Lower lobe of right lung (tissue), 2 donors: ENCODE data around the gene FADS1. TPM values are rescaled to one million over a fixed set of nuclear protein-coding genes. Genes with fewer than 3 reads are reported as not detected.

Experiments
- ATAC-seq, 2 donors: fragments of 200-7000 bp; cut with Tn5 transposase; one replicate each; pipeline ENCODE4 v1.9.1; 2020 to 2022; ENCODE audit warnings: mild to moderate bottlenecking in 2 of 2, moderate library complexity in 2 of 2
- DNase-seq: peaks from one replicate; pipeline ENCODE4 v3.0.0-alpha.2; 2020
- H3K27ac ChIP-seq: fragments of 200-600 bp; one replicate; pipeline ENCODE4 v1.8.0; 2022
- H3K27me3 ChIP-seq: fragments of 200-600 bp; one replicate; pipeline ENCODE4 v1.8.0; 2022; ENCODE audit warnings: low read depth
- H3K36me3 ChIP-seq: fragments of 200-600 bp; one replicate; pipeline ENCODE4 v1.8.0; 2022; ENCODE audit warnings: mild to moderate bottlenecking
- H3K4me1 ChIP-seq: fragments of 200-600 bp; one replicate; pipeline ENCODE4 v1.8.0; 2022
- H3K4me3 ChIP-seq: fragments of 200-600 bp; one replicate; pipeline ENCODE4 v1.8.0; 2022; ENCODE audit warnings: mild to moderate bottlenecking
- H3K9me3 ChIP-seq: fragments of 200-600 bp; one replicate; pipeline ENCODE4 v1.8.0; 2022
- CTCF ChIP-seq: fragments of 200-600 bp; IDR thresholded peaks from one replicate; pipeline ENCODE4 v1.8.0; 2022; ENCODE audit warnings: antibody characterized with exemption, mild to moderate bottlenecking
- intact Hi-C: fragments of 100-400 bp; cut with DNase I; formaldehyde crosslinking; loops from one replicate; pipeline ENCODE4 v1.11.0; 2022
- total RNA-seq: library from RNA; stranded (reverse); fragmentation: NEBNext Ultra II Directional; extraction: Animal tissue kit (Norgen Biotek cat#: 25700); gene quantifications from one replicate; pipeline ENCODE4 v1.2.1, GENCODE V29; 2021
- donor health status: DM: no; HTN: yes; CAD: no; lungs with severe emphysema.

FADS1 gene
- total RNA-seq, 1 donor from 2014 or later = 63.6 TPM

- TF ChIP-seq CTCF = no peak
- DNase-seq (no peak), ATAC-seq (peak in 1 of 2 donors; percentile 50)
- no peaks in the 10 kb centered on the region for H3K36me3 ChIP-seq
- no peaks in the 10 kb centered on the region for H3K9me3 ChIP-seq
- H3K27ac ChIP-seq = peak overlapping the region; percentile 18
- intact Hi-C loops = no loop called here
- no peak overlapping the region for H3K4me3 ChIP-seq
- peaks cover 10% of the 10 kb centered on the region for H3K27me3 ChIP-seq
- no peaks in the 10 kb centered on the region for H3K4me1 ChIP-seq
Measured at GRCh38 chr11:61764606-61765260, 52.1 kb downstream of the FADS1 start.

DNA sequence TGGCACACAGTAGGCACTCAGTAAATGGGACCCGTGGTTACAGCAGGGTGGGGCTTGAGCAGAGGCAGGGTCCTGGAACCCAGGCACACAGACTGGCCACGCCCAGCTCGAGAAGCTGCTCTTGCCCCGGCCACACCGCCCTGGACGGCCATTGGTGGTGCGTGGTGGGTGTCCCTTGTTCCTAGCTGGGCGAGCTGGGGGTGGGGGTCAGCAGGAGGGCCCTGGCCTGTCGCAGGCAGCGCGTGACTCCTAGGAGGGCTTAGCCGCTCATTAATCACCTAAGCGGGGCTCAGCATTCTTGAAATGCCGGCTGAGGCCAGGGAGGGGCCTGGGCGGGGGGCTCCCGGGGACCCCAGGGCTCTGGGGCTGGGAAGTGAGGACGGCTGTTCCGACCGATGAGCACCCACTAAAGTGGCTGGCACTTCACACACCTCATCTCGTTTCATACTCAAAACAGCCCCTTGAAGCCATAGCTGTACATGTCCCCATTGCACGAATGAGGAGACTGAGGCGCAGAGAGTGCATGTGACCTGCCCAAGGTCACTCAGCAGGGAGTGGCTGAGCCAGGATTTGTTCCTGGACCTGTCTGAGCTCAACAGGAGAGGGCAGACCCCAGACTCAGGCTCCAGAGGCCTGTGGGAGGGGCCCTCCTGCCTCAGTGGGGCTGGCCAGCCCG is 52.7 kb downstream of the FADS1 start:
- intact Hi-C loops = no loop called here
- Histone ChIP-seq H3K9me3 (no peaks in the 10 kb centered on the region), H3K4me3 (no peak overlapping the region), H3K4me1 (no peaks in the 10 kb centered on the region), H3K27me3 (peaks cover 10% of the 10 kb centered on the region), H3K36me3 (no peaks in the 10 kb centered on the region), H3K27ac (no peak overlapping the region)
- ATAC-seq (no peak), DNase-seq (no peak)
- TF ChIP-seq CTCF = no peak

DNA sequence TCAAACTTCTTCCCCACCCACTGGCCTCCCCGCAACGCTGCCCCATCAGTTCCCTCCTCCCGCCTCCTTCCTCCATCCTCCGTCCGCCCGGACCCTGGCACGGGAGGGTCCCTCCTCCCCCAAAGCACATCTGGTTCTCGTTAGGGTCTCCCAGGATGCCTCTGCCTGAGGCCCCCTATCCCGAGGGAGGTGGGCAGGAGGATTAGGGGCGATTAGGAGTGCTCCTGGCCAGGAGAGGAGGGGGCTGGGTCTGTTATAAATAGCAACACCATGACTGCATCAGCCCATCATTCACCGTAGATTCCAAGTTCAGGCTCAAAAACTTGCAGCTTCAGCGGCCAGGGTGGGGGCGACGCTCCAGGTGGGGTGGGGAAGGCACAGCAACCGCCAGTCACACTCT is 54.0 kb downstream of the FADS1 start:
- Histone ChIP-seq H3K27ac (no peak overlapping the region), H3K9me3 (no peaks in the 10 kb centered on the region), H3K4me1 (no peaks in the 10 kb centered on the region), H3K27me3 (peaks cover 10% of the 10 kb centered on the region), H3K4me3 (no peak overlapping the region), H3K36me3 (no peaks in the 10 kb centered on the region)
- intact Hi-C loops = no loop called here
- DNase-seq (no peak), ATAC-seq (no peak)
- TF ChIP-seq CTCF = no peak

DNA sequence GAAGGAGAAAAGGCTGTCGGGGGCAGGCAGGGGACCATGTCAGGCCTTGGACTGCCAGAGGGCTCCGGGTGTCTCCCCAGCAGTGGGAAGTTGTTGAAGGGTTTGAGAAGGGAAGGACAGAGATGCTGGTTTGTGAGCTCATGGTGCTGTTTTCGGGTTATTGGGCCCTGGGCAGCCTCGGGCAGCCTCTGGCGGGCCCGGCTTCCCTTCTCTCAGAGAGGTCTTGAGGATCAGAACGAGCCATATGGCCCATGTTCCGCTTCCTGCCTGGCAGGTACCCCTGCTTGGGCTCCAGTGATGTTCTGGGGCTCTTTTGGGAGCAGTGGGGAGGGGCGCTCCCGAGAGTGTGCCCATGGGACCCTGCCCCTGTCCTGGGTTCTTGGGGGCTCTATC is 54.6 kb downstream of the FADS1 start:
- peaks cover 10% of the 10 kb centered on the region for H3K27me3 ChIP-seq
- intact Hi-C loops = no loop called here
- TF ChIP-seq CTCF = no peak
- H3K36me3 ChIP-seq = no peaks in the 10 kb centered on the region
- ATAC-seq = no peak
- H3K9me3 ChIP-seq = no peaks in the 10 kb centered on the region
- H3K4me3 ChIP-seq = no peak overlapping the region
- DNase-seq = no peak
- H3K4me1 ChIP-seq = no peaks in the 10 kb centered on the region
- H3K27ac ChIP-seq = no peak overlapping the region

DNA sequence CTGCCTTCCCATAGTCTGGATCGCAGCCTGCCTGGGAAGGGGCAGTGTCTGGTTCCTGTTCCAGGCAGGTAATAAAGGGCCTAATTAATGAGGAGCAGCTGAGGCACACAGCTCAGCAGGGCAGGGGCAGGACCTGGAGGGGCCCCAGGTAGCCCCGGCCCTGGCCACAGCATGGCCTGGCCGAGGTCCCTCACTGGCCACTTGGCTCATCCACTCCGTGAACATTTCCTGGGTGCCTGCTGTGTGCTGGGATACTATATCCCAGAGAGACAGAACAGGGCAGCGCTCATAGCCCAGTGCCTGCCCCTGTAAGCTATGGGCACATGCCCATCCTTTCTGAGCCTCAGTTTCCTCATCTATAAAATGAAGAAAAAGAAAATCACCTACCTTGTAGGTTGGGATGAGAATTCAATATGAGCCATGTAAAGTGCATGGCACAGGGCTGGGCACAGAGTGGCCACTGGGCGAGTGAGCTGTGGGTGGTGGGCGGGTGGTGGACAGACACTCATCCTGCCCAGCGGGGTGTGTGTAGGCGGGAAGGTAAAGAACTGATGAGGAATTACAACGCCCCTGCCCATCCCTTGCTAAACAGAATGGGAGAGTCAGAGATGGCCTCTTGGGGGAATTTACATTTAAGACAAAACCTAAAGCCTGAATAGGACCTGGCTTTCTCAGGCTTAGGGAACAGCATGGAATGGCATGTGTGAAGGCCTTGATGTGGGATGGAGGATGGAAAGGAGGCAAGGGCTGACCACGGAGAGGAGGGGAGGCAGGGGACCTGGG is 55.2 kb downstream of the FADS1 start:
- Histone ChIP-seq H3K36me3 (no peaks in the 10 kb centered on the region), H3K9me3 (no peaks in the 10 kb centered on the region), H3K4me1 (no peaks in the 10 kb centered on the region), H3K27ac (no peak overlapping the region), H3K4me3 (no peak overlapping the region), H3K27me3 (peaks cover 10% of the 10 kb centered on the region)
- DNase-seq (no peak), ATAC-seq (no peak)
- TF ChIP-seq CTCF = no peak
- intact Hi-C loops = no loop called here
